T47D (cell line): ENCODE results near the gene SWT1.
"Not testable (repeated sequence)": the region's sequence is repeated elsewhere in the genome, so short reads cannot be mapped to it uniquely, and the experiment has no call there.

Experiments
- DNase-seq, 2 experiments: peaks; one replicate each; pipeline versions ENCODE4 v3.0.0 to v3.0.0-alpha.2; 2011 to 2012; ENCODE audit warnings: low read depth in 1 of 2, low spot score in 1 of 2
- JUND ChIP-seq: IDR thresholded peaks from 2 replicates; pipeline ENCODE4 v1.6.1; 2012; ENCODE audit warnings: low read depth
- in situ Hi-C: cut with HindIII; loops from 2 replicates; pipeline ENCODE4 v1.10.0; 2016; ENCODE audit warnings: low sequenced_read_pairs, low pct_unique_long_range_greater_than_20kb

SWT1 gene

GRCh38 chr1:185239861-185240260 is 82.9 kb downstream of the SWT1 start:
- DNase-seq = no peak
- in situ Hi-C loops = no loop called here
- TF ChIP-seq JUND = no peak

- in situ Hi-C loops = no loop called here
- no peak for DNase-seq
- no peak for TF ChIP-seq JUND
These were observed 84.2 kb downstream of the SWT1 start for GRCh38 chr1:185241127-185241526.

GRCh38 chr1:185244015-185244747 is 87.2 kb downstream of the SWT1 start:
- in situ Hi-C loops = no loop called here
- no peak for TF ChIP-seq JUND
- no peak for DNase-seq

GRCh38 chr1:185245466-185245865 is 88.5 kb downstream of the SWT1 start:
- DNase-seq = no peak
- TF ChIP-seq JUND = no peak
- in situ Hi-C loops = no loop called here

- in situ Hi-C loops = no loop called here
- no peak for DNase-seq
- TF ChIP-seq JUND = no peak
These were observed 92.6 kb downstream of the SWT1 start for GRCh38 chr1:185249563-185249962.

GRCh38 chr1:185250063-185250462 is 93.1 kb downstream of the SWT1 start:
- in situ Hi-C loops = no loop called here
- TF ChIP-seq JUND = no peak
- no peak for DNase-seq

- DNase-seq, in situ Hi-C loops: not testable (repeated sequence)
These were observed 95.0 kb downstream of the SWT1 start for GRCh38 chr1:185251928-185252327.

GRCh38 chr1:185252404-185252803 is 95.4 kb downstream of the SWT1 start:
- DNase-seq, in situ Hi-C loops: not testable (repeated sequence)

GRCh38 chr1:185255595-185255994 is 98.6 kb downstream of the SWT1 start:
- in situ Hi-C loops, DNase-seq: not testable (repeated sequence)

GRCh38 chr1:185257116-185257949 is 100.4 kb downstream of the SWT1 start:
- in situ Hi-C loops, DNase-seq: not testable (repeated sequence)

GRCh38 chr1:185257950-185258208 is 100.9 kb downstream of the SWT1 start:
- no peak for TF ChIP-seq JUND
- in situ Hi-C loops = no loop called here
- DNase-seq = no peak

- no peak for TF ChIP-seq JUND
- no peak for DNase-seq
- in situ Hi-C loops = no loop called here
These were observed 101.7 kb downstream of the SWT1 start for GRCh38 chr1:185258676-185259075.

- no peak for TF ChIP-seq JUND
- in situ Hi-C loops = no loop called here
- DNase-seq = no peak
These were observed 103.6 kb downstream of the SWT1 start for GRCh38 chr1:185260611-185261010.

- in situ Hi-C loops = no loop called here
These were observed 105.2 kb downstream of the SWT1 start for GRCh38 chr1:185262151-185262550.

More at GRCh38 chr1:185262151-185262550, 105.2 kb downstream of the SWT1 start:
- no peak for DNase-seq
- TF ChIP-seq JUND = no peak
